Skeletal muscle satellite cell (primary cell): Measurements from ENCODE around the gene MAP3K7.

Experiments
- H3K27me3 ChIP-seq: 2 replicates; pipeline ENCODE4 v1.7.0; 2013; ENCODE audit warnings: low read length; ENCODE audit not compliant: control insufficient read depth, insufficient read depth
- H3K36me3 ChIP-seq: 2 replicates; pipeline ENCODE4 v1.7.0; 2013; ENCODE audit warnings: mild to moderate bottlenecking, control low read depth, low read length; ENCODE audit not compliant: insufficient read depth
- H3K4me1 ChIP-seq: 2 replicates; pipeline ENCODE4 v1.7.0; 2013; ENCODE audit warnings: low read length; ENCODE audit not compliant: control insufficient read depth, insufficient read depth
- H3K4me2 ChIP-seq: 2 replicates; pipeline ENCODE4 v1.7.0; 2013; ENCODE audit warnings: mild to moderate bottlenecking, low read length
- H3K4me3 ChIP-seq: 2 replicates; pipeline ENCODE4 v1.7.0; 2013; ENCODE audit warnings: low read length
- H3K9ac ChIP-seq: 2 replicates; pipeline ENCODE4 v1.7.0; 2013; ENCODE audit warnings: mild to moderate bottlenecking, low read depth, low read length, moderate library complexity
- H3K9me3 ChIP-seq: replicated peaks from 2 replicates; pipeline ENCODE4 v1.7.0; 2013; ENCODE audit warnings: mild to moderate bottlenecking, control low read depth, low read length

MAP3K7 gene

GRCh38 chr6:90516074-90516660 is 70.7 kb downstream of the MAP3K7 start:
- no peaks in the 10 kb centered on the region for H3K27me3 ChIP-seq
- H3K9ac ChIP-seq: no peak overlapping the region
- no peak overlapping the region for H3K4me2 ChIP-seq
- peaks cover 71% of the 10 kb centered on the region for H3K36me3 ChIP-seq
- no peaks in the 10 kb centered on the region for H3K9me3 ChIP-seq
- no peaks in the 10 kb centered on the region for H3K4me1 ChIP-seq
- H3K4me3 ChIP-seq: no peak overlapping the region

DNA sequence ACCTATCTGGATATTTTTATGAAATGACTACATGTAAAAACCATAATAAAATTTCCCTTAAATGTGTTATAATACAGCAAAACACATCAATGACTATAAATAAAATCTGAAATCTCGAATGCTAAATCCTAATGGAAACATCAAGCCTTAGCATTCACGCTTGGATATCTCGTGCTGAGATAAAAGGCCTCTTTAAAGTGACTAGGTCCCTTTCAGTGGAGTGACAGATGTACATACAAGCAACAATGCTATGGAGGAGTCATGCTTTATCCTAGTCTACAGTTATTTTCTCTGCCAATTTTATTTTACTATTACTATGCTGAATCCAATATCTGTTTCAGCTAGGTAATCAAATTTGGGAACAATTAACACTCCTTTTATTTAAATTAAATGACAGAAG is 72.4 kb downstream of the MAP3K7 start:
- H3K36me3 ChIP-seq: peaks cover 55% of the 10 kb centered on the region

DNA sequence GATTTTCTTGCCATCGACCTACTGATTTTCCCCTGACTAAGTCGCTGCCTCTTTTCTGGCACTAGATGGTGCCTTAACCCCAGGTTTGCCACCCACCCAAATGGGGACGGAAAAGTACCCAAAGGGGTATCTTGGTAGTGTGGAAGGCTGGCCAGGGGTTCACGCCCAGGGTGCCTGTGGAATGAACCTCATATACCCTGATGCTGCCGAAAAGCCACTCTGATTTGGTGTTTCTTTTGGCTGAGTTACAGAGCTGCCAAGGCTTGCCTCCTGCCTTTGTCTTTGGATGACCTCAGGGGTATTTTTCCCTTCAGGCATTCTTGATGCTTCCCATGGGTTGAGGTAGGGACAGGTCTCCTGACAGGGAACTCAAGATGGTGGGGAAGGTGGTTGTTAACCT is 78.1 kb downstream of the MAP3K7 start:
- no peak overlapping the region for H3K4me3 ChIP-seq
- H3K27me3 ChIP-seq: no peaks in the 10 kb centered on the region
- H3K9ac ChIP-seq: no peak overlapping the region

More for the DNA sequence above, 72.4 kb downstream of the MAP3K7 start:
- no peak overlapping the region for H3K4me2 ChIP-seq
- no peak overlapping the region for H3K4me3 ChIP-seq
- no peaks in the 10 kb centered on the region for H3K4me1 ChIP-seq
- H3K9me3 ChIP-seq: no peaks in the 10 kb centered on the region
- H3K9ac ChIP-seq: no peak overlapping the region
- no peaks in the 10 kb centered on the region for H3K27me3 ChIP-seq

DNA sequence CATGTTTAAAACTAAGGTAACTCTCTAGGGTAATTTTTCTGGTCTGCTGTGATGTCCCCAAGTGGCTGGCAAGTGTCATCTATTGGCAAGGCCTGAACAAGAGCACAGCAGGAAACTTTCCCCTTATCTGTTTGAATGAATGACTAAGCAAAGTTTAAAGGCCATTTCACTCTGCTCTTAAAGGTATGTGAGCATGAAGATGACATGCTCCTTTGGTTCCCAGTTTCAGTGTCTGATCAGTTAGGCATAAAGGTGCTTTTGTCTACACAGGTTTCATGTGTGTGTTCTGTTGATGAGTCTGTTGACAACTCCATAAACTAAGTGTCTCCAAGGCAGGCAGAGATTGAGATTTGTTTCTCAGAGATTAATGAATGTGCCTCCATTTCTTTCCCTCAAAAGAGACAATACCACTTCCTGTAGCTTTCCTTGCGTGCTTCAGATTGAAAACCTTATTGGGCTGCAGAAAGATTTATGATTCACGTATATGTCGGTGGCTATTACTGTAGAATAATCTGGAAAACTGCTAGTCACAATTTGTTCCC is 83.9 kb downstream of the MAP3K7 start:
- no peaks in the 10 kb centered on the region for H3K27me3 ChIP-seq
- H3K4me2 ChIP-seq: no peak overlapping the region
- H3K4me1 ChIP-seq: no peaks in the 10 kb centered on the region
- H3K36me3 ChIP-seq: no peaks in the 10 kb centered on the region
- no peak overlapping the region for H3K9ac ChIP-seq
- H3K4me3 ChIP-seq: no peak overlapping the region
- no peaks in the 10 kb centered on the region for H3K9me3 ChIP-seq

More for the DNA sequence above, 78.1 kb downstream of the MAP3K7 start:
- no peaks in the 10 kb centered on the region for H3K9me3 ChIP-seq
- no peak overlapping the region for H3K4me2 ChIP-seq
- no peaks in the 10 kb centered on the region for H3K4me1 ChIP-seq
- peaks cover 24% of the 10 kb centered on the region for H3K36me3 ChIP-seq

- no peak overlapping the region for H3K4me2 ChIP-seq
- H3K4me3 ChIP-seq: no peak overlapping the region
- H3K9me3 ChIP-seq: no peaks in the 10 kb centered on the region
- no peaks in the 10 kb centered on the region for H3K4me1 ChIP-seq
- H3K9ac ChIP-seq: no peak overlapping the region
- H3K36me3 ChIP-seq: no peaks in the 10 kb centered on the region
- no peaks in the 10 kb centered on the region for H3K27me3 ChIP-seq
Measured at GRCh38 chr6:90502381-90502780, 84.5 kb downstream of the MAP3K7 start.

DNA sequence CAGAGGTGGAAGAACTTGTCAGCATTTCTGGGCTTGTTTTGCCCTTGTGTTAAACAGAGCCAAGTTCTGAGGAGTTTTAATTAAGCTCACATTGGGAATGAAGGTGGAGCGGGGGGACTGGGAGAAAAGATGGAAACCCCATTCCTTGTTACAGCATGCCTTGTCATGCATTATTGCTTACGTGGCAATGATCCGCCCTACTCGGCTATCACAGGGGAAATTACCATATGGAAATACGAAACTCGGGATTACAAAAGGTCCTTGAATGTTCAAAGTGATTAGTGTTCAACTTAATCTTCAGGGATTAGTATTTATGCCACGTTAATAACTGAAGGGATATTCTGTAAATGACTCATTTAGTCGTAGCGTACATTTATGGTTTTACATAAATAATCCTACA is 86.4 kb downstream of the MAP3K7 start:
- no peak overlapping the region for H3K4me3 ChIP-seq
- no peak overlapping the region for H3K4me2 ChIP-seq
- H3K36me3 ChIP-seq: no peaks in the 10 kb centered on the region
- H3K4me1 ChIP-seq: no peaks in the 10 kb centered on the region
- H3K9ac ChIP-seq: no peak overlapping the region
- H3K9me3 ChIP-seq: no peaks in the 10 kb centered on the region
- no peaks in the 10 kb centered on the region for H3K27me3 ChIP-seq

- Histone ChIP-seq H3K4me3 (no peak overlapping the region), H3K36me3 (no peaks in the 10 kb centered on the region), H3K9ac (no peak overlapping the region), H3K9me3 (no peaks in the 10 kb centered on the region), H3K27me3 (peaks cover 4% of the 10 kb centered on the region), H3K4me1 (no peaks in the 10 kb centered on the region), H3K4me2 (no peak overlapping the region)
Measured at GRCh38 chr6:90497411-90497810, 89.5 kb downstream of the MAP3K7 start.

DNA sequence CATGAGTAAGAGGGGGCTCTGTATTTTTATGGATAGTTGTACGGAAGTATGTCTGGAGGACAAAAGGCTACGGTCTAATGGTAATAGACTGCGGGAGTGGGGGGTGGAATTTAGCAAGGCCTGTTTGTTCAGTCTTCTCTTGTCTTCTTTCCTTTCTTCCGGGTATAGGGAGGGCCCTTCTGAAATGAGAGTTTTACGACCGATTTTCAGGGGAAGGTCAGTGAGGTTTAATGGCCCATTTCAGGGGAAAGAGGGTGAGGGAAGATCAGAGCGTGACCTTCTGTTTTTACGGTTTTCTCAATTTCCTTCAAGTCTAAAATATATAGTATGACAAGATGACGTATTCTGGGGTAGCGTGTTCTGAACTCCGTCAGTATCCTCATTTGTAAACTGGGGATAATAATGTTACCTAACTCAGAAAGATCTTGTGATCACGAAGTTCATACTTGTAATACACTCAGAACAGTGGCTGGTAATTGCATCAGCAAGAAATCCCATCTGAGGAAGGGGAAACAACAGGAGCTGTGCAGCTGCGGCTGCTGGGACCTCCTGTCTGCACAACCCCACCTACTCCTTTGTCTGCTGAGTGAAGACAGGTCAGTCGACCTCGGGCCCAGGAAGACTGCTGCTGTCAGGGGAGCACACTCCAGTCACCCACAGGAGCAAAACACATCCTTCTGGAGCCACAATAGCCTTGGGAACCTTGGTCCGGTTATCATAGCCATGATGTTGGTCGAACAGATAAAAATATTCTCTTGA is 90.4 kb downstream of the MAP3K7 start:
- Histone ChIP-seq H3K4me2 (no peak overlapping the region), H3K4me1 (no peaks in the 10 kb centered on the region), H3K9ac (no peak overlapping the region), H3K4me3 (no peak overlapping the region), H3K9me3 (no peaks in the 10 kb centered on the region), H3K27me3 (peaks cover 4% of the 10 kb centered on the region), H3K36me3 (no peaks in the 10 kb centered on the region)

DNA sequence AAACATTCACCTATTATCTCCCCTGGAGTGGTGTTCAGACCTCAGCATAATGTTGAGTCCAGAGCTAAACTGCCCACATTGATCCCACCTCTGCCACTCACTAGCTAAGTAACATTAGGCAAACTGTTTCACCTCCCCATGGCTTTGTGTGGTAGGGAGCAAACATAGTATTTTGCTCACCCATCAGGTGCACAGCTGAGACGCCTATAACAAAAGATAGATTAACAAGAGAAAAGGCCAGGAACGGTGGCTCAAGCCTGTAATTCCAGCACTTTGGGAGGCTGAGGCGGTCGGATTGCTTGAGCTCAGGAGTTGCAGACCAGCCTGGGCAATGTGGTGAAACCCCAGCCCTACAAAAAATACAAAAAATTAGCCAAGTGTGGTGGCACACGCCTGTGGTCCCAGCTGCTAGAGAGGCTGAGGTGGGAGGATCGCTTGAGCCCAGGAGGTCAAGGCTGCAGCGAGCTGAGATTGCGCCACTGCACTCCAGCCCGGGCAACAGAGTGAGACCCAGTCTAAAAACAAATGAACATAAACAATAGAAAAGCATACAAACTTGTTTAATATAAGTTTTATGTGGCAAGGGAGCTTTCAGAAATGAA is 91.6 kb downstream of the MAP3K7 start:
- H3K27me3 ChIP-seq: peaks cover 4% of the 10 kb centered on the region
- no peaks in the 10 kb centered on the region for H3K36me3 ChIP-seq

DNA sequence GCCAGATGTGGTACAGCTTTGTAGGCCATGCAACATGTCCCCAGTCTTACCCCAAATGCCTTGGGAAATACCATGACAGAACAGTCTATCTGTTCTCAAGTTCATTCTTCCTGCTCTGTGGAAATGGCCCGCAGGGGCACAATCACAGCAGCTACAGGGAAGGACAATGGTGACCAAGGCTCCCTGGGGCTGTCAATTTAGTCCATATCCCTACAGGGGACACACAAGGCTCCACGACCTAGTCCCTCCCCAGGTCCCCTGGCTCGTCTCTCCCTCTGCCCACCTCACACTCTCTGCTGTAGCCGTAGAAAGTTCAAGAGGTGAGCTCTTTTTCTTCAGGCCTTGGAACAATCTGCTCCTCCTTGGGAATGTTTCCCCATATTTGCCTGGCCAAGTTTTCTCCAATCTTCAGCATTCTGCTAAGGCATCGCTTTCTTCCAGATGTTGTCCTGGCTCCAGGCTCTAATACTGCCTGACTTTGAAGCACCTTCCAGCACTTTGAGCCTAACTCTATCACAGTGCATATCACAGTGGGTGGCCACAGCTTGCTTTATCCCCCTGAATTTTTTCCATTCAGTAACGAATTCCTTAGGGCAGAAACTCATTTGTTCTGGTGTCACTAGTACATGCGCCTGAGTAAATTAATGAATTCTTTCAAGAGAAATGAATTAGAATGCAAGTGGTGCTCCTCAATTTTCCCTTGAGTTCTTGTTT is 92.6 kb downstream of the MAP3K7 start:
- Histone ChIP-seq H3K9ac (no peak overlapping the region), H3K4me2 (no peak overlapping the region), H3K27me3 (peaks cover 4% of the 10 kb centered on the region), H3K4me3 (no peak overlapping the region), H3K36me3 (no peaks in the 10 kb centered on the region), H3K4me1 (no peaks in the 10 kb centered on the region), H3K9me3 (no peaks in the 10 kb centered on the region)

More for the DNA sequence above, 91.6 kb downstream of the MAP3K7 start:
- H3K9ac ChIP-seq: no peak overlapping the region
- no peaks in the 10 kb centered on the region for H3K9me3 ChIP-seq
- no peak overlapping the region for H3K4me3 ChIP-seq
- no peak overlapping the region for H3K4me2 ChIP-seq
- no peaks in the 10 kb centered on the region for H3K4me1 ChIP-seq

- no peaks in the 10 kb centered on the region for H3K9me3 ChIP-seq
- peaks cover 9% of the 10 kb centered on the region for H3K27me3 ChIP-seq
- H3K4me2 ChIP-seq: no peak overlapping the region
- H3K36me3 ChIP-seq: no peaks in the 10 kb centered on the region
- no peak overlapping the region for H3K4me3 ChIP-seq
- no peaks in the 10 kb centered on the region for H3K4me1 ChIP-seq
- no peak overlapping the region for H3K9ac ChIP-seq
Measured at GRCh38 chr6:90493332-90493731, 93.5 kb downstream of the MAP3K7 start.
